Astrocyte of the spinal cord (primary cell): ENCODE measurements around the gene SRGAP3.

ENCODE experiments used
- DNase-seq: peaks from one replicate; pipeline ENCODE4 v3.0.0; 2011; ENCODE audit warnings: low read depth, low spot score
- H3K4me3 ChIP-seq: 2 replicates; pipeline ENCODE4 v1.5.1; 2011; ENCODE audit warnings: low read depth, mild to moderate bottlenecking, low read length, moderate library complexity
- CTCF ChIP-seq: IDR thresholded peaks from 2 replicates; pipeline ENCODE4 v1.5.1; 2012; ENCODE audit warnings: low read depth, mild to moderate bottlenecking, low read length, inconsistent platforms
- in situ Hi-C: cut with HindIII; loops from 2 replicates; pipeline ENCODE4 v1.10.0; 2017; ENCODE audit warnings: low sequenced_read_pairs

The SRGAP3 gene

GRCh38 chr3:9276761-9277370, 27.4 kb upstream of the SRGAP3 start:
- H3K4me3 ChIP-seq = no peak overlapping the region
- TF ChIP-seq CTCF = no peak
- in situ Hi-C loops = no loop called here
- DNase-seq = no peak

GRCh38 chr3:9271903-9272302, 22.5 kb upstream of the SRGAP3 start:
- TF ChIP-seq CTCF = no peak
- no peak overlapping the region for H3K4me3 ChIP-seq
- in situ Hi-C loops = no loop called here
- DNase-seq = no peak

- DNase-seq = no peak
- H3K4me3 ChIP-seq = no peak overlapping the region
- in situ Hi-C loops = no loop called here
- TF ChIP-seq CTCF = no peak
Measured at GRCh38 chr3:9270704-9271103, 21.3 kb upstream of the SRGAP3 start.

GRCh38 chr3:9266716-9267115, 17.3 kb upstream of the SRGAP3 start:
- DNase-seq = no peak
- in situ Hi-C loops = no loop called here
- H3K4me3 ChIP-seq = no peak overlapping the region
- no peak for TF ChIP-seq CTCF

- TF ChIP-seq CTCF = no peak
- DNase-seq = no peak
- in situ Hi-C loops = no loop called here
- no peak overlapping the region for H3K4me3 ChIP-seq
Measured at GRCh38 chr3:9260305-9260704, 10.9 kb upstream of the SRGAP3 start.

- no peak for TF ChIP-seq CTCF
- no peak overlapping the region for H3K4me3 ChIP-seq
- in situ Hi-C loops = no loop called here
- no peak for DNase-seq
Measured at GRCh38 chr3:9257092-9257491, 7.6 kb upstream of the SRGAP3 start.

- no peak for TF ChIP-seq CTCF
- H3K4me3 ChIP-seq = no peak overlapping the region
- in situ Hi-C loops = no loop called here
- DNase-seq = no peak
Measured at GRCh38 chr3:9255976-9256375, 6.5 kb upstream of the SRGAP3 start.
